ENCODE results near the gene PLA2G4D.

PLA2G4D gene

DNA sequence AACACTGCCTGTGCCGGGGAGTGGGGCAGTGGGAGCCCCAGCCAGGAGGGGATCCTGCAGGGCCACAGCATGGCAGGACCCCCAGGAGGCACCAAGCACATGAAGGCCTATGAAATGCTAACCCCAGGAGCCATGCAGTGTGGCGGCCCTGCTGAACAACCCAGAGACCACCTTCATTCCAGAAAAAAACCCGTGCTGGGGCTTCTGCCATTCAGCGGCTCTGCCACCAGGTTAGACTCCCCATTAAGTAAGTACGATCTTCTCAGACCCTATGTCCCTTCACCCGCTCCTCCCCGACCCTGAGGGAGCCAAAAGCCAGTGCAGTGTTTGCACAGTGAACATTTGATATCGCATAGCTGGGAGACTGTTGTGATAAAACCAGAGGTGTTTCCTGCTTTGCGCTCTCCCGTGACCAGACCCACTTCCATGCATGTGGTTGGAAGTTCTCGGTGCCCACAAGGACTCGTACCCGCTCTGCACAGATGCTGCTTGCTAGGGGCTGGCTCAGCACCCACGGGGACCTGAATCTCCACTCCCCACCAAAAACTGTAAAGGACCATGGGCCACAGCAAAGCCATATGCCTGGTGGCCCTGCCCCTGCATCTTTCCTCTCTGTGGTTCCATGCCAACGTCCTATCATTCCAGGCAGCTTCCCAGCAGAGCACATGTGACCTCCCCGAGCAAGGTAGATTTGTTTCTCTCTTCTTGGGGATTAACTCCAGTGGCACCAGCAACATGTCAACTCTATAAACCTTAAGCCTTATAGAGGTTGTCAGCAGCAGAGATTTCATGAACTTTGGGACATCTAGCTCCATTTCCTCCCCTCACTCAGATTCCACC, 5.3 kb downstream of the PLA2G4D start:
- DNase-seq, result no peak

DNA sequence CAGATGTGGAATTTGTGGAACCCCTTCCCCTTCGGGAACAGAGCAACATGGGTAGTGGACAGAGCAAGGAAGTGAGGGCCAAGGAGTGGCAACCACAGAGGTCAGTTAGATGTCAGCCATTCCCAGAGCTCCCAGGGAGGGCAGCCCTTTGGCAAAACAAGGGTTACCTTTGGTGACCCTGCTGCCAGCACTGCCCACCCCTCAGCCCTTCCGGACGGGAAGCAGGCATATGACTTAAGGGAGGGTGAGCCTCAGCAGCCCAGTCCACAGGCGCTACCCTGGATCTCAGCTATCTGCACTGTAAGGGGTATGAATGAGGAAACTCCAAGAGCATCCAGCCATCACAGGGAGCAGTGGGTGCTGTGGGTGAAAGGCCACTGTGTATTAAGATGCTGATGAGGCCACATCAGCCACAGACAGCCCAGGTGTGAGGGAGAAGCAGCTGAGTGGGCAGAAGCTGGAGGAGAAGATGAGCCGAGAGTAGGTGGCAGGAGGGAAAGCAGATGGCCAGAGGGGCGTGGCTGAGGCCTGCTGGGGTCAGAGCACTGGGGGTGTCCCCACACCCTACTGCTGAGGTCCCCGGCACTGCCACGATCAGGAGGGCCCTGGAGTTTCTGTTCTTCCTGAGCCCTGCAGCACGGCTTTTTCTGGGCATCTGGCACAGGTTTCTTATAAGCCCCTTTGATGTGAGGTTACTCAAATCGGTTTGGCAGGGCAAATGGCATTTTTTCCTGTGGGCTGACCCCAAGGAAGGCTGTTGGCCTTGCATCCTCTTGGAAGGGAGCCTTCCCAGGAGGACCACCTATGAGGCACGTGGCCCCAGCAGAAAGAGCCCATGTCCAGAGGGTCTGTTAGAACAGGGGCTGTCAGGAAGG, 6.2 kb downstream of the PLA2G4D start:
- DNase-seq, result no peak

DNA sequence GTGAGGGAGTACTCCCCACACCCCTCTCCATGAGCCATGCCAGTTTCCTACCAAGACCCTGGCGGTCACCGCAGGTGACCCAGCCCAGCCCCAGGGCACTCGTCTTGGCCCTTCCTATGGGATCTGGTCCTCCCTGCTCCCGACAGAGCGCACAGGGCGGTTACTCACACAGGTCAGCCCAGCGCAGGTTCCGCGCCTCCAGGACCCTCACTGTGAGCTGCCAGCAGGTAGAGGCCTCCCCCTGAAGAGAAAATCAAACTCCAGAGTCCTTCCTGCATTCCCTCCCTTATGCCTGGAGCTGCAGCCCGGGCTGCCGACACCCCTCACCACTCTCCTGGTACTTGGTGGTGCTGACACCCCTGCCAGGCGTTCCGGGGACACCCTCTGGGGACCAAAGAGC, 6.9 kb downstream of the PLA2G4D start:
- DNase-seq, result no peak

DNA sequence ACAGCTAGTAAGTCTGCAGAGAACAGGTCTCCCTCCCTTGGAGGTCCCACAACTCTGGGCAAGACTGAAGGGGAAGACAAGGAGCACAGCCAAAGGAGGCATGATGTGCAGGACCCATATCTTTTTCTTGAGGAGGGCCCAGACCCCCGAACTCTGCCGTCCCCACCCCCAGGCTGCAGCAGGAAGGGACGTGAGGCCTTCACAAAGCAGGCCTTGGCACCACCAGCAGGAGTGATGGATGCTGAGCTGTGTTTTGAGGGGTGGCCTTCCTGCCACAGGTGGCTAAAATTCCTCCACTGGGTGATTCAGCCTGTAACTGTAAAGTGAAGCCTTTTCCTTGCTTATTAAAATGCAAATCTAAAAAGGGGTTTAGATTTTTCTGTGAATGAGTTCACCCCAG, 8.6 kb downstream of the PLA2G4D start:
- DNase-seq, result no peak

DNA sequence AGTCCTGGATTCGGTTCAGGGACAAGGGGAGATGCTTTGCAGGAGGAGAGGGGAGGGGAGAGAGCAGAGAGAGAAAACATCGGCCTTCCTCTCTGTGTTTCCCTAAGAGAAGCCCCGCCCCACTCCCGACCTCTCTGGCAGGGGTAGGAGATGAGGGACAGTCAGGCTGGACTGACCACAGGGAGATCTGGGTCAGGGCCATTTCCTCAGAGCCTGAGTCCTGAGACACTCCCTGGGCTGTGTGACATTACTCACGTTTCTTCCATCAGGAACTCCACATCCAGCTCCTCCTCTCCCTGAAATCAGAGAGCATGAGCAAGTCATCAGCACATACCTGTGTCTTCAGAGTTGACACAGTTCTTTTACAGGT, 9.1 kb downstream of the PLA2G4D start:
- no peak for DNase-seq

DNA sequence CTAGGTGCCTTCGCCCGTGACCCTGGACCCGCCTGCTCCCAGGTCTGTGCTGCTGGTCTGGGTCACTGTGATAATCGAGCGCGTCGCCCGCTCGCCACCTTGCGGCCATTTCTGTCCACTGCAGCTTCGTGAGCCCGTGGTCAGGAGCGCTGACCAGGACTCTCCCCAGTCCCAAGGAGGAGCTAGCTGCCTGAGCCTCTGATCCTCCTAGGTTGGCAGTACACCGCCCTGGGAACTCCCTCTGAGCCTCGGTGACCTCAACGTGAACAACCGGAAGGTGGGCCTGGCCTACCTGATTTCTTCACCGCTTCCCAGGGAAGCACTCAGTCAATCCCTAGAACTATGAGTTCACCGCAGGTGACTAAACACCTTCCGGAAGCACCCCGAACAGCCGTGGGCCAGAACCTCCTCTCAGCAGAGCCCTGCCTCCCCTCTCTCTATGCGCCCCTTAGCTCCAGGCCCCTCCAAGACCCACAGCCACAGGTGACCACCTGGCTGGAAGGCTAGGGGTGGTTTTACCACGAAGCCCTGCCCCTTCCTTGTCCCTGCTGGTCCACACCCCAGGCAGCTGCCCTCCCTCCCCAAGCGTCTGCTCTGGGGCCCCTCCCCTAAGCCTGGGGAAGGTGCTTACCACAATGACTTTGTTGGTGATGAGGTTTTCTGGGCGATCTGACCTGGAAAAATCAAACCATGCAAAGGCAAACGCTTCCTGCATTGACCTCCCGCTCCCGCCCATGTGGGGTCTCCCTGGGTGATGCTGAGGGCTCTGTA, 9.7 kb downstream of the PLA2G4D start:
- DNase-seq, result peak; percentile 76 to 84 (median 82)

DNA sequence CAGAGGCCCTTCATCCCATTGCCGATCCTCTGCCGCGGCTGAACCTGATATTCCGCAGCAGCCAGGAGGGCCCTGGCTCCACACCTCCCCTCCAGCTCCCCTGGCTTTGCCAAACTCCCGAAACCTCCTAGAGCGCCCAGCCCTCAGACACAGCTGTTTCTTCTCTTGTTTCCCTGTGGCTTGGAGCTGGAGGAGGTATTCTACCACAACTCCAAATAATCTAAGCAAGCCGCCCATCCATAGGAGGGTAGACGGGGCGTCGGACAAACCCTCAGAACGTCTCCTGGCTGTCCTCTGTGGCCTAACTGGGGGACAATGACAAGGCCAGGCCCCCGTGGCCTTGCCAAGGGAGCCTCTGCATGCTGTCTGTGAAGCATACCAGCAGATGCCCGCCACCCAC, 10.4 kb downstream of the PLA2G4D start:
- DNase-seq, result no peak

DNA sequence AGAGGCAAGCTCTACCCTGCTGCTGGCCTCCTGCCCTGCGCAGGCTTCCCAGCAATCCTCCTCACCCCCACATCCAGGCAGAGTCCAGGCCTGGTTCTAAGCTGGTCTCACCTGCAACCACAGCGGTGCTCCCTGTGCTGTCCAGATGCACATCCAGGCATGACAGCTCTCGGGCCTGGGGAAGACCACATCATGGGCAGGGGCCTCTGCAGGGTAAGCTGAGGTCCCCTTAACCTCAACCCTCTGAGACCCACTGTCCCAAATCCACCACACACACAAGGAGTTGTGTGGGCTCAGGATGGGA, 10.8 kb downstream of the PLA2G4D start:
- no peak for DNase-seq

DNA sequence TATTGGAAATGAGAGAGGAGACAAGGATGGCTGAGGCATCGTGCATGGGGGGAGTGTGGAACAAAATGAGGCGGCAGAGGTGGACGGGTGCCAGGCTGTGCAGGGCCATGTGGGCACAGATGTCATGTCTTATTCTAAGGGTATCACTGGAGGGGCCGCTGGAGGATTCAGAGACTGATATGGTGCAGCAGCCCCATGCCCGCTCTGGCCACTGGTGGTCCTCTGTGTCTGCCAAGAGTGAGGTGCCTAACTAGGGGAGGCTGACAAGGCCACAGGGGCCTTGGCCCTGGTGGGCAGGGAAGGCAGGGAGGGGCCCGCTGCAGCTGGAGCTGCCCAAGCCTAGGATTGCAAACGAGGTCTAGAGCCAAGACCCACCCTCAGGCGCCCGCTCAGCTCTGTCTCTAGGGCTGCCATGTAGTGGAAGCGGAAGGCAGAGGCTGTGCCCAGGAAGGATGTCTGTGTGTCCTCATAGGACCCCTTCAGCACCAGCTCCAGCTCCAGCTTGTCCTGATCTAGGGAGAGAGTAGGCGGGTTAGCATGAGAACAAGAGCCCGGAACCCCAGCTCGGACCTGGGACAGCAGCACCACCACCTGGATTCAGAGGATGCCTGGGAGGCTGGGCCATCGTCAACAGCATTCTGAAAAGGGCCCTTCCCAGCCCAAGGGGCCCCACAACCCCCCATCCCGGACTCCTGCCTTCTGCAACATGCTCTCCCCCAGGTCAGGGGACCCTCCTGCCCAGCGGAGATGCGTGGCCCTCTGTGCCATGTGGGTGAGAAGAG, 11.3 kb downstream of the PLA2G4D start:
- DNase-seq, result no peak

DNA sequence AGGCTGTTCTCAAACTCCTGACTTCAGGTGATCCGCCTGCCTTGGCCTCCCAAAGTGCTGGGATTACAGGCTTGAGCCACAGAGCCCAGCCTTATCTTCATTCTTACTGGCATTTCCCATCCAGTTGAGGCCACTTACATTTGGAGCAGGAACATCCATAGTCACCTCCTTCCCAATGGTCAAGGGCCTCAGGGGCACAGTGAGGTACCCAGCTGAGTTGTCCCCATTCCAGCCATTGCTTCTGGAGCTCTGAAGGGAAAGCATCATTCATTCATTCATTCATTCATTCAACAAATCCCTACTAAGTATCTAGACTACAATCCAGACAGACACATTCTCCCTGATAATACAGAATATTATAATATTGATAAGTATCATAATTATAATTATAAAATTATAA, 12.2 kb downstream of the PLA2G4D start:
- DNase-seq, result no peak

DNA sequence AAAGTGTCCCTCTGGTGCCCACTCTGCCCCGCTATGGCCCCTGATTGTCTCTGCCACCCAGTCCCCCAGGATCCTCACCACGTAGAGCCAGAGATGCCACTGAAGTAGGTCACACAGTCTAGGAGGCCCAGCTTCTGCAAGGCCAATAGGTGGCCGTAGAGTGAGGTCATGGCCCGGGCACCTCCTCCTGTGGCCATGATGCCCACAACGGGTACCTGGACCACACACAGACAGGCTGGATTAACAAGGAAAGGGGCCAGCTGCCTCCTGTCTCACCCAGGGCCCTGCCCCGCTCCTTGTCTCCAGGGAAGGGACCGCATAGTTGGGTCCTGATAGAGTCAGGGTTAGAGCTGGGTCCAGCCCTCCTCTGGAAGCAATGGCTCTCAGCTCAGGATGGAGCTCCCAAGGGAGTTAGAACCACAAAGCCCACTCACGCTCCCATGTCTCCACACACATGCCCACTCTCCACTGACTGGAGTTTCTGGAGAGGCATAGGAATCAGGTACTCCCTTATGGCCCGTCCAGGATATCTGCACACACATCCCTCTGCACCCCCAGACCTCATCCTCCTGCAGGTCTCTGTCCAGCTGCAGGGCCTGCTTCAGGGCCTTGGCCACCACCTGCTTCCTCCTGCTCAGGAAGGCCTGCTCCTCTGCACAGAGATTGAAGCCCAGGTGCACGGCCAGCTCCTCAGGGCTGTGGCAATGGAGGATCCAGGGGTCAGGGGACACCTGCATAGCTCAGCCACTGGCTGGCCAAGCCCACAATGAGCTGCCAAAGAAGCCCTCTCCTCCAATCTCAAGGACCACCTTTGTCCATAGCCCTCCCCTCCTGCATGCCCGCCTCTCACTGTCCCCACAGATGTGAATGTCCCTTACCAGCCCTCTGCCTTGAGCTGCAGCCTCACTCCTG, 13.2 kb downstream of the PLA2G4D start:
- no peak for DNase-seq

DNA sequence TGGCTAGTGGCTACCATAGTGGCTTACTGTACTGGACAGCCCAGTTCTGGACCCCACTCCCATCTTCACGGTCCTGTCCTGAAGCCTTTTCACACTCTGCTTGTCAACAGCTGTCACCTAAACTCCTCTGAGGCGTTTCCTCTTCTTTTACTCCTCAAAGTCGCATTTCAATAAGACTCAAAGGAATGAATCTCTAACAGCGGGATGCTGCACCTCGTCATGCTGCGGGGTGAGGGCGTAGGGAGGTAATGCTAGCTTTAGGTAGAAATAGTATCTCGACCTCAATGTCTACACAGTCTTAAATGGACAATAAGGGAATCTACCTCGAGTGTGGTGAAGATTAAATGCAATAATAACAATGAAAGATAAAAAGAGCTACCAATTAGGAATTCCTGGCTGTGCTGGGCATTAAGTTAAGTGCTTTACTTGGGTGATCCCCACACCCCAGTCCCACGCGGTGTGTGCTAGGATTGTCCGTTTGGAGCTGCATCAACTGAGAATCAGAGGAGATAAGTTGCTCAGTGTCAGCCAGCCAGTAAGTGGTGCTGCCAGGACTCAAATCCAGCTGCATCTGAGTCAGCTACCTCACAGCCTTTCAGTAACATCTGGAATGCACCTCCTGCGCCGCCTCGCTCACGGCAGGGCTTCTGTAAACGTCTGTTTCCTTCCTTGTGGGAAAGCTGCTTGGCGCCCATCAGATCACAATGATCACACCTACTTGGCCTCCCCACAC, 14.0 kb downstream of the PLA2G4D start:
- DNase-seq, result no peak

DNA sequence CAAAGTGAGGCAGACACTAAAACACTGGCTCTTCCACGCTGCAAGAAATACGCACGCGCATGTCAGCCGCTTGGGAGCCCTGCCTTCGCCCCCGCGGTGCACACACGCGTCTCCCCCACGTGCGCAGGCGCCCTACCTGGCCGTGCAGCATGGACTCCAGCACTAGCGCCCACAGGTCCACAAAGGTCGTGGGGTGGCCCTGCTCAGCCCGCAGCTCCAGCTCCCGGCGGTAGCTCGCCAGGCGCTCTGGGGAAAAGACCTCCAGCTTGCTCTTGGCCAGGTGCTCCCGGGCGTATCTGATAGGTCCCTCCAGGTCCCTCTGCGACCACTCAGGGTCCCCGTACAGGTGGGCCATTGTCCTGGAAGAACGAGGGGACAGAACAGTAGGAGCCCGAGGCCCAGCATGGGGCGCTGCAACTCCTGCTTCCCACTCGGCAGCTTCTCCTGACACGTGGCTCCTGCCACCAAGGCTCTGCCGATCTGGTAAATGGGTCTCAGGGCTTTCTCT, 14.9 kb downstream of the PLA2G4D start:
- DNase-seq, result no peak

DNA sequence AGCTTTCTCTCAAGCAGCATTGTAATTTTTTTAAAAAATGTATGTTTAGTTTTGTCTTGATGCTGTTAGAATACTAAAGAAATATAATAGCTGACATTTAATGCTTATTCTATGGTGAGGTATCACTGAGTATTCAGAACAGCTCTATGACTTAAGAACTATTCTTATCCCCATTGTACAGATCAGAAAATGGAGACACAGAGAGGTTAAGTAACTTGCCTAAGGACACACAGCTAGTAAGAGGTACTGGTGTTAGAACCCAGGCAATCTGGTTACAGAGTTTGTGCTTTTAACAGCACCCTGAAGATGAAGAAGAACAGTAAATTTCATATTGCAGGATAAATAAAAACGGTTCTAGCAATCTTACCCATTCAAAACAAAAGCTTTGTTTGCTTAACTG, 15.5 kb downstream of the PLA2G4D start:
- no peak for DNase-seq

DNA sequence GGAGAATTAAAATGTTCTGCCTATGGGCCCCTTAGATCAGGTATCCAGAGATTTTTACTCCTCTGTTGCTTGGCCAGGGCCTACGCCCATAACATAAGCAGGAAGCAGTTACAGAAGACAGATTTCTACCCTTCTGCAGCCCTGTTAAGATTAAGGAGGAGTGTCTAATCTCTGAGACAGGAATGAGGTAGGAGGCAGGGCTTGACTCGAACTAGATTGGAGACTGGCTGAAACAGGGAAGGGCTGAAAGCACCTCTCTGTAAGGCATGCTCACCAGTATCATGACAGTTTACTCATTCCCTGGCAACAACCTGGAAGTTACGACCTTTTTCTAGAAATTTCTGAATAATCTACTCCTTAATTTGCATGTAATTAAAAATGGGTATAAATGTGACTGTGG, 16.7 kb downstream of the PLA2G4D start:
- DNase-seq, result no peak

DNA sequence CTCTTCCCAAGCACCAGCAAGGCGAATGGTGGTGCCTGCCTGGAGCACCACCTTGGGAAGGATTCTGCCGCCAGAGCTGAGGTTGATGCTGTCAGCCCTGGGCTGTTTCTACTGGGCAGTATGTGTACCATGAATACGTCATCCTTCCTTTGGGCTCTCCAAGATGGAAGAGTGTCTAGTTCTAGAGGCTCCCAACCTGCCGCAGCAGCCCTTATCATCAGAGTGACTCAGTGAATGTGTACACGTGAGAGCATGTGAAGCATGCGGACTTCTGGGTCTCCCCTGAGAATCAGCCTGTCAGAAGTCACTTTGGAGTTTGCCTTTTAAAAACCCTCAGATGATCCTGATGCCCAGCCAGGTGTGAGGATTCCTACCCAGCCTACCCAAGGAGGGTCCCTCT, 20.9 kb downstream of the PLA2G4D start:
- no peak for DNase-seq

DNA sequence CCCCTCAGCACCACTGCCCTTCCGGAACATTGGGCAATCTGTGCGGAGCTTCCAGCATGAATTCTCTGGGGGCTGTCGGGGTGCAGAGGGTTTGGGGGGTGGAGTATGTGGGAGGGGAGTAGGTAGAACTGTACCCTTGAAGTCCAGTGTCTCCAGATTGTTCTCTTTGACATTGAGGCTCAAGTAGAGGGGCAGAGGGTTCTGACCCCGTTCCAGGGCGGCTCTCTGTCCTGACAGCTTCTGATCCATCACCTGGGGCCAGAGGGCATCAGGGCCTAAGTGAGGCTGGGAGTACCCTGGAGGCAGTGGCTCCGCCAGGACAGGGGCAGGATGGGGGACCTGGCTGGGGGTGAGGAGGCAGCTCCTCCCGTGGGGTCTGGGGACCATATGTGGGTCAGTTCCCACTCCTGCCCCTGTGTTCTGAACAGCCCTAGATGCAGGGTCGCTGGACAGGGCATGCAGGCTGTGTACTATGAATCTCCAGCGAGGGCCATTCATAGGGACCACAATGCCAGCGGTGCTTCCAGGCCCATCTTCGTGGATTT, 22.1 kb downstream of the PLA2G4D start:
- DNase-seq, result no peak

DNA sequence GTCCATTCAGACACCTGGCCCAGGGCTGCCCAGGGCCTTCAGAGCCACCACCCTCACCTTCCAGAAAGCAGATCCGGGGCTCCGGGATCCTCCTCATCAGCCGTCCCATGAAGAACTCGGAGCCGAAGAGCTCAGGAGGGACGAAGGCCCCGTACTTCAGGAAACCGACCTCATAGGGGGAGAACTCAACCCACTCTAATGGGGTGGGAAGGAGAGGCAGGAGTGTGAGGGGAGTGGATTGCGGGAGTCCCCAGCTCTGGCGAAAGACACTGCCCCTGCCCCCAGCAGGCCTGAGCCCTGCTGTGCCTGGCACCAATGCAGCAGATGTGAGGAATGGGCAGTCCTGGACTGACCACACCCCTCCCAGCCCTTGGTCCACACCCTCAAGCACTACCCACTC, 22.6 kb downstream of the PLA2G4D start:
- no peak for DNase-seq

DNA sequence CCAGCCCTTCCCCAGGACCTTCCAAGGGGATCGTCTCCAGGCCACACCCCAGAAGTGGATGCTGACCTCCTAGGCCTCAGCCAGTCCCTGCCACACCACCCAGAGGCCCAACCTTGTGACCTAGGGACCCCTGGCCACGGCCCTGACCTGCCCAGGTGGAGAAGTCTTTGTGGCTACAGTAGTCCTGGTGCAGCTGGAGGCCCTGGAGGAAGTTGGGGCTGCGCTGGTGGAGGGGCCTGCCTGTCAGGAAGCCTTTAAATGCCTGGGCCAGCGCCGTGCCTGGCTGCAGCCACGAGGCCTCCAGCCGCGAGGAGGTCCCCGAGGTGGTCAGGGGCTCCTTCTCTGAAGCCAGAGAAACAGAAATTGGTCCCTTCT, 23.4 kb downstream of the PLA2G4D start:
- no peak for DNase-seq

DNA sequence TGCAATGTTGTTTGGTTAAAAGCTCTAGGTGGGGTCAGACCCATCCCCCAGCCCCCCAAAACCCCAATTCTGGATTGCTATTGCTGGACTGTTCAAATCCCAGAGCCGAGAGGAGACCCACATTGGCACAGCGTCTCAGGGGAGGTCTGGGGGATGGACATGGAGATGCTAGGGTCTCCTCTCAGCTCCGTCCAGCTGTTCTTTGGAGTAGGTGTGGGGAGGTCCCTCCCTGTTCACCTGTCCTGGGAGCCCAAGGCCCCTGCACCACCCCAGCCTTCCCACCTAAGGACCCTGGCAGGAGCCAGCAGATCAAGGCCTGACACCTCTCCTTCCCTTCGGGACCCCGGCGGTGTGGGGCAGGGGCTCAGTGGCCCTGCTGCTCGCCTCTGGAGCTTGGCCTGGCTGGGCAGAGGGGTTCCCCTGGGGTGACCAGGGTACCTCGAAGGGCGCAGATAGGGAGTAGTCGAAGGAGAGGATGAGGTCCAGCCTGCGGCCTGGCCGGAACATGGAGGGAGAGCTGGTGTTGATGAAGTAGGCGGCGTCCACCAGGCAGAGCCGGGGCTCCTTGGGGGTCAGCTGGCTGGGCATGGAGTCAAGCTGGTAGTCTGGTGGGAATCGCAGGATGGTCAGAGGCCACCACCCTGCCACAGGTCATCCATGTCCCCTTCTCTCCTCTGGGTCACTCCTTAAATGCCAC, 23.9 kb downstream of the PLA2G4D start:
- DNase-seq, result no peak
